ENCODE results near the gene TDRD15. TPM values are rescaled to one million over a fixed set of nuclear protein-coding genes. Genes with fewer than 3 reads are reported as not detected.
"Not testable (repeated sequence)": the region's sequence is repeated elsewhere in the genome, so short reads cannot be mapped to it uniquely, and the experiment has no call there.

Gene TDRD15
- total and polyA plus RNA-seq, 2 donors from 2014 or later = 0.06 TPM; not detected in 1

DNA sequence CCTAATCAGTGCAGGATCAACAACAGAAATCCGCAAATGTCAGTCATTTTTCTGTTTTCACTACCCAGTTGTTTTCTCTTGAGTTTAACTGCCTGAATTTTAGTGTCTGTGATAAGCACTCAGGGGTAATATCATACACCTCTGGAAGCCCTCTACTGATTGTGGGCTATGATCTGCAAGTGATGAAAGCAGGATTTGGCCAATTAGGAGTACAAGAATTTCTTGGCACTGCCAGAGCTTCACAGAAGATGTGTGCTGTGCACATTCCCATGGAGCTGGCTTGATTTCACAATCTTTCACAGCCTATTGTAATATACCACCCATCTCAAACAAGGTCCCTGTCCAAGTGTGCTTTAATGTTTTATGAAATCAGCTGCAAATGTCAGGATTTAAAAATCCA, 27.3 kb upstream of the TDRD15 start:
- Histone ChIP-seq H3K36me3 (ENCODE audit: control insufficient read depth in 2 of 3, insufficient read depth in 3 of 3, low read length in 3 of 3) (no peaks in the 10 kb centered on the region), H3K27ac (ENCODE audit: low read depth in 2 of 2, low read length in 2 of 2) (no peak overlapping the region), H3K9ac (ENCODE audit: low read length in 3 of 3) (no peak overlapping the region), H3K4me3 (ENCODE audit: low read length in 3 of 3) (no peak overlapping the region), H3K9me3 (ENCODE audit: control insufficient read depth in 2 of 3, insufficient read depth in 1 of 3, low read length in 3 of 3) (no peaks in the 10 kb centered on the region), H3K4me1 (ENCODE audit: control insufficient read depth in 2 of 3, insufficient read depth in 2 of 3, low read depth in 1 of 3, low read length in 3 of 3) (no peaks in the 10 kb centered on the region), H3K27me3 (ENCODE audit: control insufficient read depth, insufficient read depth, low read length) (no peaks in the 10 kb centered on the region)
- TF ChIP-seq, protein P1, sequence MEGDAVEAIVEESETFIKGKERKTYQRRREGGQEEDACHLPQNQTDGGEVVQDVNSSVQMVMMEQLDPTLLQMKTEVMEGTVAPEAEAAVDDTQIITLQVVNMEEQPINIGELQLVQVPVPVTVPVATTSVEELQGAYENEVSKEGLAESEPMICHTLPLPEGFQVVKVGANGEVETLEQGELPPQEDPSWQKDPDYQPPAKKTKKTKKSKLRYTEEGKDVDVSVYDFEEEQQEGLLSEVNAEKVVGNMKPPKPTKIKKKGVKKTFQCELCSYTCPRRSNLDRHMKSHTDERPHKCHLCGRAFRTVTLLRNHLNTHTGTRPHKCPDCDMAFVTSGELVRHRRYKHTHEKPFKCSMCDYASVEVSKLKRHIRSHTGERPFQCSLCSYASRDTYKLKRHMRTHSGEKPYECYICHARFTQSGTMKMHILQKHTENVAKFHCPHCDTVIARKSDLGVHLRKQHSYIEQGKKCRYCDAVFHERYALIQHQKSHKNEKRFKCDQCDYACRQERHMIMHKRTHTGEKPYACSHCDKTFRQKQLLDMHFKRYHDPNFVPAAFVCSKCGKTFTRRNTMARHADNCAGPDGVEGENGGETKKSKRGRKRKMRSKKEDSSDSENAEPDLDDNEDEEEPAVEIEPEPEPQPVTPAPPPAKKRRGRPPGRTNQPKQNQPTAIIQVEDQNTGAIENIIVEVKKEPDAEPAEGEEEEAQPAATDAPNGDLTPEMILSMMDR (IDR thresholded peaks at IDR 0.05; ENCODE audit: borderline replicate concordance, extremely low read depth, insufficient read depth) = no peak
- intact Hi-C loops (cut with DNase I) = no loop called here
- FAIRE-seq (no peak), DNase-seq (no peak)

- TF ChIP-seq, protein P1 (IDR thresholded peaks at IDR 0.05; ENCODE audit: borderline replicate concordance, extremely low read depth, insufficient read depth) = no peak
- no peaks in the 10 kb centered on the region for H3K4me1 ChIP-seq (ENCODE audit: control insufficient read depth in 2 of 3, insufficient read depth in 2 of 3, low read depth in 1 of 3, low read length in 3 of 3)
- H3K36me3 ChIP-seq (ENCODE audit: control insufficient read depth in 2 of 3, insufficient read depth in 3 of 3, low read length in 3 of 3) = no peaks in the 10 kb centered on the region
- H3K9me3 ChIP-seq (ENCODE audit: control insufficient read depth in 2 of 3, insufficient read depth in 1 of 3, low read length in 3 of 3) = no peaks in the 10 kb centered on the region
- DNase-seq (no peak), FAIRE-seq (no peak)
- H3K9ac ChIP-seq (ENCODE audit: low read length in 3 of 3) = no peak overlapping the region
- no peak overlapping the region for H3K4me3 ChIP-seq (ENCODE audit: low read length in 3 of 3)
- peak overlapping the region in 1 of 2 donors; percentile 0 for H3K27ac ChIP-seq (ENCODE audit: low read depth in 2 of 2, low read length in 2 of 2)
- intact Hi-C loops (cut with DNase I) = no loop called here
- H3K27me3 ChIP-seq (ENCODE audit: control insufficient read depth, insufficient read depth, low read length) = no peaks in the 10 kb centered on the region
Observed at GRCh38 chr2:21097331-21097730, 26.4 kb upstream of the TDRD15 start.

DNA sequence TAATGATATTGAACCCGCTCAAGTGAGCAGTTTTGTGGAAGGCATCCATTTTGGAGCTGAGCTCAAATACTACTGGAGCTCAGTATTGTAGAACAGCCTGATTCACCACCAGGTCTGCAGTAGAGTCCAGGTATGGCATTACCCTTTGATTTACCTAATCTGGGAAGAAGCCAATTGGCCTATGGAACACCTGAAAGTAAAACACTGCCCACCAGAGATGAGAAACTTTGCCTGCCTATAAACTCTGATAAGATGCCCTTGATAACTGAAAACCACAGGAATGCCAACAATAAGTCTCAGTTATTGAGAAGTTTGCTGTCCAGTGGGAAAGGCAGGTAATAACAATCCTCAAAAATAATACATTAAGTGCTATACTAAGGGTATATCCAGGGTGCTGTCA, 25.5 kb upstream of the TDRD15 start:
- Histone ChIP-seq H3K4me3 (ENCODE audit: low read length in 3 of 3) (no peak overlapping the region), H3K9me3 (ENCODE audit: control insufficient read depth in 2 of 3, insufficient read depth in 1 of 3, low read length in 3 of 3) (no peaks in the 10 kb centered on the region), H3K9ac (ENCODE audit: low read length in 3 of 3) (no peak overlapping the region), H3K36me3 (ENCODE audit: control insufficient read depth in 2 of 3, insufficient read depth in 3 of 3, low read length in 3 of 3) (no peaks in the 10 kb centered on the region), H3K4me1 (ENCODE audit: control insufficient read depth in 2 of 3, insufficient read depth in 2 of 3, low read depth in 1 of 3, low read length in 3 of 3) (no peaks in the 10 kb centered on the region), H3K27me3 (ENCODE audit: control insufficient read depth, insufficient read depth, low read length) (no peaks in the 10 kb centered on the region), H3K27ac (ENCODE audit: low read depth in 2 of 2, low read length in 2 of 2) (no peak overlapping the region)
- FAIRE-seq (no peak), DNase-seq (no peak)
- TF ChIP-seq, protein P1 (IDR thresholded peaks at IDR 0.05; ENCODE audit: borderline replicate concordance, extremely low read depth, insufficient read depth) = no peak
- intact Hi-C loops (cut with DNase I) = no loop called here

DNA sequence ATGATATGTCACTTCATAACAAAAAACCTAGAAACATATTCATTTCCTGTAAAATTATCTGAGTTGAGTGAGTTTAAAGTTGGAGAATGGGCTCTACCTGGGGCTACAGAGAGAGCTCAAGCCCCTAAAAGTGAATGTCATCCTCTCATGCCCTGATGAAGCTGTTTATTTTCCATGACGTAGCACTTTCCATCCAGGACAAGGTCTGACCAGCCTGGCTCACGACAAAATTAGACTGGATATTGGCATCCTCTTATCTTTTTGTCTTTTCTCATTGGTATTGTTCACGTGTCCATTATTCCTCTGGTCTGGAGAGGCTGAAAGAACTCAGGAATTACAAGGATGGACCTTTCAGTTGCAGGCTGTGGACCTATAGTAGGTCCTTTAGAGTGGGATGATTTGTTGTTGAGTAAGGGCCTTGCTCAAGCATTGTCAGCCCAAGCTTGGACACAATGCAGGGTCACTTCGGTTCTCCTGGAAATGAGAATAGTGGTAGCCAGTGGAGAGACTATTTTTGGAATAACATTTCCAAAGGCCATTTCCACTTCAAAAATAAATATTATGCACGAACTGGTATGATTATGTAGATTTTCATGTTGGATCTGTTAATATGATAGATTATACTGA, 24.4 kb upstream of the TDRD15 start:
- H3K27me3 ChIP-seq (ENCODE audit: control insufficient read depth, insufficient read depth, low read length) = no peaks in the 10 kb centered on the region
- no peaks in the 10 kb centered on the region for H3K36me3 ChIP-seq (ENCODE audit: control insufficient read depth in 2 of 3, insufficient read depth in 3 of 3, low read length in 3 of 3)
- no peak for DNase-seq
- H3K4me3 ChIP-seq (ENCODE audit: low read length in 3 of 3) = no peak overlapping the region
- no peak overlapping the region for H3K27ac ChIP-seq (ENCODE audit: low read depth in 2 of 2, low read length in 2 of 2)
- intact Hi-C loops (cut with DNase I) = no loop called here
- H3K9ac ChIP-seq (ENCODE audit: low read length in 3 of 3) = no peak overlapping the region
- no peak for FAIRE-seq
- H3K4me1 ChIP-seq (ENCODE audit: control insufficient read depth in 2 of 3, insufficient read depth in 2 of 3, low read depth in 1 of 3, low read length in 3 of 3) = no peaks in the 10 kb centered on the region
- no peaks in the 10 kb centered on the region for H3K9me3 ChIP-seq (ENCODE audit: control insufficient read depth in 2 of 3, insufficient read depth in 1 of 3, low read length in 3 of 3)
- TF ChIP-seq, protein P1 (IDR thresholded peaks at IDR 0.05; ENCODE audit: borderline replicate concordance, extremely low read depth, insufficient read depth) = no peak

DNA sequence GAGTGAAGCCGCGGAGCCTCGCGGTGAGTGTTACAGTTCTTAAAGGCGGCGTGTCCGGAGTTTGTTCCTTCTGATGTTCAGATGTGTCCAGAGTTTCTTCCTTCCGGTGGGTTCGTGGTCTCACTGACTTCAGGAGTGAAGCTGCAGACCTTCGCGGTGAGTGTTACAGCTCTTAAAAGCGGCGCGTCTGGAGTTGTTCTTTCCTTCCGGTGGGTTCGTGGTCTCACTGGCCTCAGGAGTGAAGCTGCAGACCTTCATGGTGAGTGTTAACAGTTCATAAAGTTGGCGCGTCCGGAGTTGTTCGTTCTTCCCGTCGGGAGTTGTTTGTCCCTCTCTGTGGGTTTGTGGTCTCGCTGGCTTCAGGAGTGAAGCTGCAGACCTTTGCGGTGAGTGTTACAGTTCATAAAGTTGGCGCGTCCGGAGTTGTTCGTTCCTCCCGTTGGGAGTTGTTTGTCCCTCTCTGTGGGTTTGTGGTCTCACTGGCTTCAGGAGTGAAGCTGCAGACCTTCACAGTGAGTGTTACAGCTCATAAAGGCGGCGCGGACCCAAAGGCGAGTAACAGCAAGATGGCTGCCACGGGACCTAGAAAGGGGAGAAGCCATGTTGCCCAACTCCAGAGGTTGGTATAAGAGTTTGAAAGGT, 22.1 kb upstream of the TDRD15 start:
- H3K36me3 ChIP-seq (ENCODE audit: control insufficient read depth in 2 of 3, insufficient read depth in 3 of 3, low read length in 3 of 3); H3K9ac ChIP-seq (ENCODE audit: low read length in 3 of 3); H3K4me3 ChIP-seq (ENCODE audit: low read length in 3 of 3); H3K9me3 ChIP-seq (ENCODE audit: control insufficient read depth in 2 of 3, insufficient read depth in 1 of 3, low read length in 3 of 3); H3K4me1 ChIP-seq (ENCODE audit: control insufficient read depth in 2 of 3, insufficient read depth in 2 of 3, low read depth in 1 of 3, low read length in 3 of 3); FAIRE-seq; H3K27ac ChIP-seq (ENCODE audit: low read depth in 2 of 2, low read length in 2 of 2); H3K27me3 ChIP-seq (ENCODE audit: control insufficient read depth, insufficient read depth, low read length); intact Hi-C loops (cut with DNase I): not testable (repeated sequence)
- peak in 1 of 5 donors; percentile 42 for DNase-seq
